Middle frontal gyrus (tissue), 1 donor: ENCODE results near the gene PTN.
"Not testable (repeated sequence)": the region's sequence is repeated elsewhere in the genome, so short reads cannot be mapped to it uniquely, and the experiment has no call there.

Experiments used
- DNase-seq: peaks from one replicate; pipeline ENCODE4 v3.0.0-alpha.2; 2015; ENCODE audit warnings: low spot score; ENCODE audit errors: extremely low spot score

Gene PTN

GRCh38 chr7:137181619-137182018 is 161.9 kb downstream of the PTN start:
- DNase-seq = not testable (repeated sequence)
